GM13976 (cell line): ENCODE results near the gene EREG.

ENCODE experiments used
- DNase-seq: peaks from one replicate; pipeline ENCODE4 v3.0.0; 2012; ENCODE audit warnings: low spot score
- CTCF ChIP-seq: IDR thresholded peaks from 2 replicates; pipeline ENCODE4 v1.5.1; 2012; ENCODE audit warnings: borderline replicate concordance, mild to moderate bottlenecking; ENCODE audit not compliant: insufficient read depth; ENCODE audit errors: extremely low read depth, missing control alignments, control extremely low read depth
- in situ Hi-C: fragments of 300-500 bp; cut with MboI; formaldehyde crosslinking; loops from one replicate; pipeline ENCODE4 v1.12.0; 2022; ENCODE audit warnings: low sequenced_read_pairs, mixed read lengths, inconsistent platforms; ENCODE audit not compliant: unreplicated experiment

Gene EREG

GRCh38 chr4:74362347-74362746 lies 2.6 kb upstream of the EREG start:
- no peak for DNase-seq
- TF ChIP-seq CTCF: no peak
- in situ Hi-C loops: no loop called here

GRCh38 chr4:74364256-74364651 lies 691 bp upstream of the EREG start:
- in situ Hi-C loops: no loop called here
- no peak for TF ChIP-seq CTCF
- no peak for DNase-seq

GRCh38 chr4:74365761-74366160 lies 816 bp downstream of the EREG start:
- DNase-seq: no peak
- TF ChIP-seq CTCF: no peak
- in situ Hi-C loops: no loop called here

- in situ Hi-C loops: no loop called here
- no peak for DNase-seq
- TF ChIP-seq CTCF: no peak
Measured at GRCh38 chr4:74366367-74366911, 1.5 kb downstream of the EREG start.

- no peak for DNase-seq
- in situ Hi-C loops: no loop called here
- TF ChIP-seq CTCF: no peak
Measured at GRCh38 chr4:74367656-74368290, 2.8 kb downstream of the EREG start.

- TF ChIP-seq CTCF: no peak
- DNase-seq: no peak
- in situ Hi-C loops: no loop called here
Measured at GRCh38 chr4:74368596-74368995, 3.7 kb downstream of the EREG start.
